NCI-H82 treated with DMSO at 0.1 percent for 48 hours (cell line): Measurements from ENCODE around the gene PATL1.
"Not testable (repeated sequence)": the region's sequence is repeated elsewhere in the genome, so short reads cannot be mapped to it uniquely, and the experiment has no call there.

ENCODE experiments used
- DNase-seq: peaks from one replicate; lab custom pipeline; 2025; ENCODE audit not compliant: unreplicated experiment; lab: John Stamatoyannopoulos, UW

Gene PATL1, protein sequence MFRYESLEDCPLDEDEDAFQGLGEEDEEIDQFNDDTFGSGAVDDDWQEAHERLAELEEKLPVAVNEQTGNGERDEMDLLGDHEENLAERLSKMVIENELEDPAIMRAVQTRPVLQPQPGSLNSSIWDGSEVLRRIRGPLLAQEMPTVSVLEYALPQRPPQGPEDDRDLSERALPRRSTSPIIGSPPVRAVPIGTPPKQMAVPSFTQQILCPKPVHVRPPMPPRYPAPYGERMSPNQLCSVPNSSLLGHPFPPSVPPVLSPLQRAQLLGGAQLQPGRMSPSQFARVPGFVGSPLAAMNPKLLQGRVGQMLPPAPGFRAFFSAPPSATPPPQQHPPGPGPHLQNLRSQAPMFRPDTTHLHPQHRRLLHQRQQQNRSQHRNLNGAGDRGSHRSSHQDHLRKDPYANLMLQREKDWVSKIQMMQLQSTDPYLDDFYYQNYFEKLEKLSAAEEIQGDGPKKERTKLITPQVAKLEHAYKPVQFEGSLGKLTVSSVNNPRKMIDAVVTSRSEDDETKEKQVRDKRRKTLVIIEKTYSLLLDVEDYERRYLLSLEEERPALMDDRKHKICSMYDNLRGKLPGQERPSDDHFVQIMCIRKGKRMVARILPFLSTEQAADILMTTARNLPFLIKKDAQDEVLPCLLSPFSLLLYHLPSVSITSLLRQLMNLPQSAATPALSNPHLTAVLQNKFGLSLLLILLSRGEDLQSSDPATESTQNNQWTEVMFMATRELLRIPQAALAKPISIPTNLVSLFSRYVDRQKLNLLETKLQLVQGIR

DNA sequence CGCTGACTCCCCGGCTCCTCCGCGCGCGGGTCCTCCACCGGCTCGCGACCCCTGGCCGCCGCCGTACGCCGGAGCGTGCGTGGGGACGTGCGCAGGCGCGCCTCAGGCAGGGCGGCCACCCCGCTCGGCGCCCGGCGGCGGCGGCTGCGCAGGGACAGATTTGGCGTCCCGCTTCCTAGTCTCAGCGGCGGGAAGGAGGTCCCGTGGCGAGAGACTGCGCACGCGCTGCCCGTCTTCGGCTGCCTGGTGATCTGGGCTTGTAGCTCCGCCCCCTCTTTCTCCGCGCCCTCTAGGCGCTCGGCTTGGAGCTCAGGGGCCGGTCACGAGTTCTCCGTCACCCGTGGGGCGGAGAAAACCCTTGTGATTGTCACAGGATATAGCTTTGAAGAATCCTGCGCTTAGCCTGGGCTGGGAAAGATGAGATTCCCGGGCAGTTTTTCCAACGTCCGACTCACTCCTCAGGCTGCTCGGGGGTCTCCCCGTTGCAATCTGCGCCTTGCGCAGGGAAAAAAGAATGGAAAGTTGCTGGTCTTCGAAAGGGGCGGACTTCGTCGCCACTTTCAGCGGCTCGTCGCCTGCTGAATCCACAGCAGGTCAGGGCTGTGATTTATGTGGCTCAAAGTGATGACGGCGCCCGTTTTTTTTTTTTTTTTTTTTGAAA, at the start of gene PATL1:
Gene PATL1, minus strand, starts transcription at position 88 of the 661 bp plus-strand sequence. CDS start 142 bp downstream, outside the sequence.
- peak; percentile 91 for DNase-seq

- DNase-seq, result peak; percentile 85
Measured at GRCh38 chr11:59716051-59716450, 47.2 kb upstream of the PATL1 start.

- DNase-seq, result no peak
Measured at GRCh38 chr11:59713745-59714144, 44.9 kb upstream of the PATL1 start, which contains the start of gene OR10V1. Gene OR10V1, minus strand, starts transcription at chr11:59713845. Its CDS starts 0 bp downstream, at chr11:59713845.

- peak; percentile 30 for DNase-seq
Measured at GRCh38 chr11:59710136-59710847, 41.5 kb upstream of the PATL1 start.

- no peak for DNase-seq
Measured at GRCh38 chr11:59708537-59708936, 39.7 kb upstream of the PATL1 start.

DNA sequence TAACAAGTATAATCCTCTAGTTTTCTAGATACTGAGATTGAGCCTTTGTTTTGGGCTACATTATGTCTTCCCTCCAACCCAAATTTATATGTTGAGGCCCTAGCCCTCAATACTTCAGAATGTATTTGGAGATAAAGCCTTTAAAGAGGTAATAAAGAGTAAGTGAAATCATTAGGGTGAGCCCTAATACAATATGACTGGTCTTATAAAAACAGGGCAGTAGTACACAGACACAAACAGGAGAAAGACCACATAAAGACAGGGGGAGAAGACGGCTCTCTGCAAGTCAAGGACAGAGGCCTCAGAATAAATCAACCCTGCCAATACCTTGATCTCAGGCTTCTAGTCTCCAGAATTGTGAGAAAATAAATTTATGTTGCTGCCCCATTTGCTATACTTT, 38.5 kb upstream of the PATL1 start:
- no peak for DNase-seq

- DNase-seq, result no peak
Measured at GRCh38 chr11:59706518-59707285, 37.9 kb upstream of the PATL1 start.

DNA sequence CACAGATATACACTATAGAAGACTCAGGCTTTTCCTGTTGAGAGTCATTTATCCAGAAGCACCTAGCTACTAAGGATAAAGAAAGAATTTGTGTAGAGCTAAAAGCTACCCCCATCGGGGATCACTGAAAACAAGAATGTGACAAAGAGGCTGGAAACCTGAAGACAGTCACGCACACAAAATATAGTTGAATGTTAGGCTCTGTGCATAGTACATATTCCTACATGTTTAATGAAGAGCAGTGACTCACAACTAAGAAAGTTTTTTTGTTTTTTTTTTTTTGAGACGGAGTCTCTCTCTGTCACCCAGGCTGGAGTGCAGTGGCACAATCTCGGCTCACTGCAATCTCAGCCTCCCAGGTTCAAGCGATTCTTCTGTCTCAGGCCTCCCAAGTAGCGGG, 36.5 kb upstream of the PATL1 start:
- DNase-seq, result no peak

DNA sequence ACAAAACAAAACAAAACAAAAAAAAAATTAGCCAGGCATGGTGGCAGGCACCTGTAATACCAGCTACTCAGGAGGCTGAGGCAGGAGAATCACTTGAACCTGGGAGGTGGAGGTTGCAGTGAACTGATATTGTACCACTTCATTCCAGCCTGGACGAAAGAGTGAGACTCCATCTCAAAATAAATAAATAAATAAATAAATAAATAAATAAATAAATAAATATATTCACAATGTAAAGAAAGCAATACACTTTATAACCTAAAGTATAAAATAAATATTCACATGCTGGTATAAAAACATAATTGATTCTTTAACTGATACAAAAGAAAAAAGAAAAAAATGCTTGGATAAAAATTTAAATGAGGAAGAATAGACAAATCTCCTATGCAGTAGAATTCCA, 34.7 kb upstream of the PATL1 start:
- DNase-seq, result not testable (repeated sequence)

DNA sequence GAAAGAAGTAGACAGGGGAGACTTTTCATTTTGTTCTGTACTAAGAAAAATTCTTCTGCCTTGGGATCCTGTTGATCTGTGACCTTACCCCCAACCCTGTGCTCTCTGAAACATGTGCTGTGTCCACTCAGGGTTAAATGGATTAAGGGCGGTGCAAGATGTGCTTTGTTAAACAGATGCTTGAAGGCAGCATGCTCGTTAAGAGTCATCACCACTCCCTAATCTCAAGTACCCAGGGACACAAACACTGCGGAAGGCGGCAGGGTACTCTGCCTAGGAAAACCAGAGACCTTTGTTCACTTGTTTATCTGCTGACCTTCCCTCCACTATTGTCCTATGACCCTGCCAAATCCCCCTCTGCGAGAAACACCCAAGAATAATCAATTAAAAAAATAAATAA, 31.3 kb upstream of the PATL1 start:
- DNase-seq, result not testable (repeated sequence)

DNA sequence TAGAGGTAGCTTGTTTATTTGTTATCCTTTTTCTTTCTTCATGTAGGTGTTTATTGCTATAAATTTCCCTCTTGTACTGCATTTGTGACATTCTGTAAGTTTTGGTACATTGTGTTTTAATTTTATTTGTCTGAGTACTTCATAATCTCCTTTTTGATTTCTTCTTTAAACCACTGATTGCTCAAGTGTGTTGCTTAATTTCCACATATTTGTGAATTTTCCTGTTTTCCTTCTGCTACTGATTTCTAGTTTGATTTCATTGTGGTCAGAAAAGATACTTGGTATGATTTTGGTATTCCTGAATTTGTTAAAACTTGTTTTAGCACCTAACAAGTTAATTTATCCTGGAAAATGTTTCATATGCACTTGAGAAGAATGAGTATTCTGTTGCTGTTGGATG, 29.7 kb upstream of the PATL1 start:
- no peak for DNase-seq

- no peak for DNase-seq
Measured at GRCh38 chr11:59692915-59693314, 24.1 kb upstream of the PATL1 start.

DNA sequence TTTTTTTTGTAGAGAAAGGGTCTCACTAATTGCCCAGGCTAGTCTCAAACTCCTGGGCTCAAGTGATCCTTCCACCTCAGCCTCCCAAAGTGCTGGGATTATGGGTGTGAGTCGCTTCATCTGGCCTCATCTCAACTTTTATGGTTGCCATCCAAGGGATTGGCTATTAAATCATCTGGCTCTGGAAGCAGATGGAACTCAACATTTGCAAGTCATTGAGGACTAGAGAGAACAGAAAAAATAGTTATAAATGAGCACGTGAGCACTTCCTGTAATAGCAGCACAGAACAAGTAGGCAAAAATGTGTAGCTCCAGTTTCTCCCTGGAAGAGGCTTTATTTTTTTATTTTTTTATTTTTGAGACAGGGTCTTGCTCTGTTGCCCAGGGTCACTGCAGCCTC, 22.3 kb upstream of the PATL1 start:
- DNase-seq, result no peak

- DNase-seq, result no peak
Measured at GRCh38 chr11:59689015-59689414, 20.2 kb upstream of the PATL1 start.

- DNase-seq, result peak; percentile 14
Measured at GRCh38 chr11:59681260-59681725, 12.5 kb upstream of the PATL1 start.

DNA sequence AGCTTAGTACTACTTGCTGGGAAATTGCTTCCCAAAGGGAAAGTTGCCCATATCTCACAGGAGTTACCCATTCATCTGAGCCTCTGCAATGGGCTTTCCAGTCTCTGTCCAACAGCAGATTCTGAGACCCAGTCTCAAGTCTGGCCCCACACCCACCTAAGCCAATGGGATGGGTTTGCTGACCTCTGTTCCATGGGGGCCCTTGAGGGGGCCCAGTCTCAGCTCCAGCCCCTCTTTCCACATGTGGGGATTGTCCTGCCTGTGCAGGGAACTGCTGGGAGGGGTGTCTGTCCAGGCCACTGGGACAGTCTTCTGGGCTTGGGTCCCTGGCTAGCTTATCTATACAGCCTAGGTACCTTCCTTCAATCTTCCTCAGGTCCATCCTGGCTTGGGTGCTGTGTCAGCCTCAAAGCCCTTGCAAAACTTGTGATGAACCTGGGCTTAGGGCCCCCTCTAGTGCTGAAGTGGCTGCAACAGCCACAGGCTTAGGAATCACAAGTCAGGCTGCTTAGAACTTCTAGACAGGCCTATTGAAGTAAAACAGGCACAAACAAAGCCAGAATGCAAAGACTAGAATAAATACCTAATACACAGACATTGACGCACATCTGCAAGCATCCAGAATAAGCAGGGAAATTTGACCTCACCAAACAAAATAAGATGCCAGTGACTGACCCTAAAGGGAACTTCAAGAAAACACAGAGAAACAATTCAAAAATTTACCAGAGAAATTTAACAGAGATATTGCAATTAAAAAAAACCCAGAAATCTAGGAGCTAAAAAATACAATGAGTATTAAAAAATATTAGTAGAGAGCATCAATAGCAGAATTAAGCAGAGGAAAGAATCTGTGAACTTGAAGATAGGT, 11.7 kb upstream of the PATL1 start:
- peak; percentile 77 for DNase-seq

- no peak for DNase-seq
Measured at GRCh38 chr11:59679347-59679746, 10.5 kb upstream of the PATL1 start.

DNA sequence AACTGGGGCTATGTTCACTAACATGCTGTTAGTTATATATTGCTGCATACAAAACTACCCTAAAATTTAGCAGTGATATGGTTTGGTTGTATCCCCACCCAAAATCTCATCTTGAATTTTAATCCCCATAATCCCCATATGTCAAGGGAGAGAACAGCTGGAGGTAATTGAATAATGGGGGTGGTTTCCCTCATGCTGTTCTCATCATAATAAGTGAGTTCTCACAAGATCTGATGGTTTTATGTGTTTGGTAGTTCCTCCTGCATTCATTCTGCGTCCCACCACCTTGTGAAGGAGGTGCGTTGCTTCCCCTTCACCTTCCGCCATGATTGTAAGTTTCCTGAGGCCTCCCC, 10.0 kb upstream of the PATL1 start:
- peak; percentile 68 for DNase-seq

DNA sequence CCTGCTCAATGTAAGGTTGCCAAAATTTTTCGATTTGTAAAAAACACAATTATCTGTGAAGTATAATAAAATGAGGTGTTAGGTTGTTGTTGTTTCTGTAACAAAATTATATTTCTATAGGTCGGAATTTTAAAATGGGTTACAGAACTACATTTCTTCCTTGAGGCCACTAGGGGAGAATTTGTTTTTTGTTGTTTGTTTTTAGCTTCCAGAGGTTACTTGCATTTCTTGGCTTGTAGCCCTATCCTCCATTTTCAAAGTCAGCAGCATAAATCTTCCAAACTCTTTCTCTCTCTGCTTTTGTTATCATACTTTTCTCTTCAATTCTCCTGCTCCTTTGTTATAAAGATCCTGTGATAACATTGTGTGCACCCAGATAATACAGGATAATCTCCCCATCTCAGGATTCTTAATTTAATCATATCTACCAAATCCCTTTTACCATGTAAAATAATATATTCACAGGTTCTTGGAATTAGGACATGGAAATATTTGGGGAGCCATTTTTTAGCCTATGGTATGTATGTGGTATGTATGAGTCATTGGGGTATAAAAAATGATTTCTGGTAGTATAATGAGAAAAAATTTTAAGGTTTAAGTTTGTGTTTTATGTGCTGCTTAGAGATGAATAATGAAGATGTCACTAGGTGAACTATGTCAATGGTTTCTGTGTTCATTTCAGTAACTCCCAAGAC, 9.4 kb upstream of the PATL1 start:
- peak; percentile 65 for DNase-seq
